Measurements from ENCODE around the gene MGMT. TPM values are rescaled to one million over a fixed set of nuclear protein-coding genes. Genes with fewer than 3 reads are reported as not detected.

Gene MGMT
- 10 to 100 TPM; 18.4 to 30.3 (median 27.9) TPM for total RNA-seq

- peak; percentile 99 for DNase-seq (ENCODE audit: extremely low spot score)
- Histone ChIP-seq H3K27me3 (no peaks in the 10 kb centered on the region), H3K4me3 (peak within 1 kb of the TSS; percentile 82 to 90 (median 84)), H3K4me1 (peaks cover 8 to 22% (median 19%) of the 10 kb centered on the region in 4 donors), H3K9me3 (no peaks in the 10 kb centered on the region), H3K36me3 (peaks cover 0 to 11% (median 3%) of the 10 kb centered on the region in 4 donors), H3K27ac (replicated peaks in 1 of 4) (peak within 1 kb of the TSS; percentile 82 to 90 (median 87))
- TF ChIP-seq POLR2A (IDR thresholded peaks at IDR 0.05; ENCODE audit: low read depth) (peak; percentile 41), EP300 (IDR thresholded peaks at IDR 0.05) (no peak), POLR2AphosphoS5 (IDR thresholded peaks at IDR 0.05) (peak; percentile 77 to 86)
- WGBS: no CpG with 5 or more reads among the region's 85 CpGs
- intact Hi-C loops (cut with DNase I): no loop called here
Measured at GRCh38 chr10:129466703-129467358, at the start of gene MGMT. TSS of gene MGMT (plus strand) at chr10:129467241.

GRCh38 chr10:129417870-129418269 is 49.2 kb upstream of the MGMT start:
- no peak overlapping the region for H3K4me3 ChIP-seq
- intact Hi-C loops (cut with DNase I): no loop called here
- no peaks in the 10 kb centered on the region for H3K9me3 ChIP-seq
- H3K36me3 ChIP-seq: no peaks in the 10 kb centered on the region
- TF ChIP-seq POLR2AphosphoS5 (IDR thresholded peaks at IDR 0.05) (no peak), EP300 (IDR thresholded peaks at IDR 0.05) (no peak), CTCF (IDR thresholded peaks at IDR 0.05) (no peak), POLR2A (IDR thresholded peaks at IDR 0.05; ENCODE audit: low read depth) (no peak)
- H3K27ac ChIP-seq (replicated peaks in 1 of 4): peak overlapping the region in 1 of 4 donors; percentile 34
- peaks cover 0 to 31% (median 0%) of the 10 kb centered on the region in 4 donors for H3K27me3 ChIP-seq
- WGBS: 54% methylated on average over 9 of the region's 9 CpGs
- no peaks in the 10 kb centered on the region for H3K4me1 ChIP-seq
- DNase-seq (ENCODE audit: extremely low spot score): peak; percentile 34

- intact Hi-C loops (cut with DNase I): no loop called here
- Histone ChIP-seq H3K4me3 (no peak overlapping the region), H3K36me3 (no peaks in the 10 kb centered on the region), H3K9me3 (no peaks in the 10 kb centered on the region), H3K4me1 (no peaks in the 10 kb centered on the region), H3K27me3 (peaks cover 0 to 28% (median 0%) of the 10 kb centered on the region in 4 donors), H3K27ac (replicated peaks in 1 of 4) (no peak overlapping the region)
- no peak for DNase-seq (ENCODE audit: extremely low spot score)
- 85% methylated on average over 14 of the region's 17 CpGs for WGBS
- no peak for TF ChIP-seq CTCF (IDR thresholded peaks at IDR 0.05)
Measured at GRCh38 chr10:129418496-129419225, 48.4 kb upstream of the MGMT start.

- DNase-seq (ENCODE audit: extremely low spot score): no peak
- no peaks in the 10 kb centered on the region for H3K9me3 ChIP-seq
- H3K36me3 ChIP-seq: no peaks in the 10 kb centered on the region
- 75% methylated on average over 23 of the region's 23 CpGs for WGBS
- no peak for TF ChIP-seq EP300 (IDR thresholded peaks at IDR 0.05)
- TF ChIP-seq POLR2AphosphoS5 (IDR thresholded peaks at IDR 0.05): no peak
- no peak for TF ChIP-seq CTCF (IDR thresholded peaks at IDR 0.05)
- TF ChIP-seq POLR2A (IDR thresholded peaks at IDR 0.05; ENCODE audit: low read depth): no peak
- H3K27me3 ChIP-seq: peaks cover 0 to 23% (median 0%) of the 10 kb centered on the region in 4 donors
- H3K4me1 ChIP-seq: no peaks in the 10 kb centered on the region
- no peak overlapping the region for H3K4me3 ChIP-seq
- H3K27ac ChIP-seq (replicated peaks in 1 of 4): no peak overlapping the region
- intact Hi-C loops (cut with DNase I): no loop called here
Measured at GRCh38 chr10:129419397-129419796, 47.6 kb upstream of the MGMT start.

GRCh38 chr10:129421399-129422010 is 45.5 kb upstream of the MGMT start:
- no peak overlapping the region for H3K4me3 ChIP-seq
- DNase-seq (ENCODE audit: extremely low spot score): no peak
- TF ChIP-seq CTCF (IDR thresholded peaks at IDR 0.05): no peak
- TF ChIP-seq POLR2AphosphoS5 (IDR thresholded peaks at IDR 0.05): no peak
- TF ChIP-seq EP300 (IDR thresholded peaks at IDR 0.05): no peak
- no peak for TF ChIP-seq POLR2A (IDR thresholded peaks at IDR 0.05; ENCODE audit: low read depth)
- no peaks in the 10 kb centered on the region for H3K36me3 ChIP-seq
- H3K4me1 ChIP-seq: no peaks in the 10 kb centered on the region
- H3K27ac ChIP-seq (replicated peaks in 1 of 4): no peak overlapping the region
- no peaks in the 10 kb centered on the region for H3K9me3 ChIP-seq
- H3K27me3 ChIP-seq: peaks cover 0 to 23% (median 0%) of the 10 kb centered on the region in 4 donors
- intact Hi-C loops (cut with DNase I): no loop called here
- WGBS: 91% methylated on average over 9 of the region's 10 CpGs
